ENCODE measurements around the gene SPPL3.
"Not testable (repeated sequence)": the region's sequence is repeated elsewhere in the genome, so short reads cannot be mapped to it uniquely, and the experiment has no call there.

Gene SPPL3

DNA sequence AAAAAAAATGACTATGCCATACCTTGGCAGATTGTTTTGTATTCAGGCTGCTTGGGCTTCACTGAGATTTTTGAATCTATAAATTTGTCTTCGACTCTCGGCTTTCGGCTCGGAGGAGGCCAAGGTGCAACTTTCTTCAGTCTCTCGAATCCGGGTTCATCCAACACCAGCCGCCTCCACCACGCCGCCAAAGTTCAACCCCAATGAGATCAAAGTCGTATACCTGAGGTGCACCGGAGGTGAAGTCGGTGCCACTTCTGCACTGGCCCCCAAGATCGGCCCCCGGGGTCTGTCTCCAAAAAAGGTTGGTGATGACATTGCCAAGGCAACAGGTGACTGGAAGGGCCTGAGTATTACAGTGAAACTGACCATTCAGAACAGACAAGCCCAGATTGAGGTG lies 12.4 kb upstream of the SPPL3 start:
- TF ChIP-seq POLR2AphosphoS5 (IDR thresholded peaks at IDR 0.05; ENCODE audit: low read depth, low read length) (no peak), TAF1 (IDR thresholded peaks at IDR 0.05; ENCODE audit: borderline replicate concordance, low read depth, low read length) (no peak), POLR2A (IDR thresholded peaks at IDR 0.05; ENCODE audit: low read depth, low read length) (no peak)
- DNase-seq (ENCODE audit: insufficient read length) (no peak), FAIRE-seq (no peak)

DNA sequence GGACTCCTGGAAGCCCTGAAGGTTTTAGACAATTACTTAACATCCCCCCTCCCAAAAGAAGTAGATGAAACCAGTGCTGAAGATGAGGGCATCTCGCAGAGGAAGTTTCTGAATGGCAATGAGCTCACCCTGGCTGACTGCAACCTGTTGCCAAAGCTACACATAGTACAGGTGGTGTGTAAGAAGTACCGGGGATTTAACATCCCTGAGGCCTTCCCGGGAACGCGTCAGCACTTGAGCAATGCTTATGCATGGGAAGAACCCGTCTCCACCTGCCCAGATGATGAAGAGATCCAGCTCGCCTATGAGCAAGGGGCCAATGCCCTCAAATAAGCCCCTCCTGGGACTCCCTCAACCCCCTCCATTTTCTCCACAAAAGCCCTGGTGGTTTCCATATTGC lies 10.6 kb upstream of the SPPL3 start:
- FAIRE-seq (no peak), DNase-seq (ENCODE audit: insufficient read length) (no peak)
- TF ChIP-seq TAF1 (IDR thresholded peaks at IDR 0.05; ENCODE audit: borderline replicate concordance, low read depth, low read length) (no peak), POLR2AphosphoS5 (IDR thresholded peaks at IDR 0.05; ENCODE audit: low read depth, low read length) (no peak), POLR2A (IDR thresholded peaks at IDR 0.05; ENCODE audit: low read depth, low read length) (no peak)

DNA sequence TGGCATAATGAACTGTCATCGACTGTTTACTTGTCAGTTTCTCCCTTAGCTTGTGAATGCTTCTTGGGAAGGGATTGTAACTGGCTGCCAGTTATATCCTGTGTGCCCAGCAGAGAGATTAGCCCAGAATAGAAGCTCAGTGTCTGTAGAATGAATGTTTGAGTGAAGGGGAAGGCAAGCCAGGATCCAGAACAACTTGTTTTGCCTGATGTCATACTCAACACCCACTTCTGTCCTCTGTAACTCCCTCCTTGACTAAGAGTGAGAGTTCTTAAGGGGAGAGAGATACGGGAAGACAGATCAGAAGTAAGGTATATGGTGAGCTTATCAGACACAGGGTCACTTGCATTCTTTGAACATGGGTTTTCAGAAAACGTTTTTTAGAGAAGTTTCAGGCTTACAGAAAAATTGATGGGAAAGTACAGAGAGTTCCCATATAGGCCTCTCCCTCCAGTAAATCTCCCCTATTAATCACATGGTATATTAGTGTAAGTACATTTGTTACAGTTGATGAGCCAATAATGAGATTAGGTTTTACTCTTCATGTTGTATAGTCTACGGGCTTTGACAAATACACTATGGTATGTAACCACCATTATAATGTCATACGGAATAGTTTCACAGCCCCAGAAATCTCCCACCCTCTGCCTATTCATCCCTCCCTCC lies 5.6 kb upstream of the SPPL3 start:
- no peak for TF ChIP-seq POLR2A (IDR thresholded peaks at IDR 0.05; ENCODE audit: low read depth, low read length)
- TF ChIP-seq POLR2AphosphoS5 (IDR thresholded peaks at IDR 0.05; ENCODE audit: low read depth, low read length), result no peak
- no peak for TF ChIP-seq TAF1 (IDR thresholded peaks at IDR 0.05; ENCODE audit: borderline replicate concordance, low read depth, low read length)
- no peak for DNase-seq (ENCODE audit: insufficient read length)
- FAIRE-seq, result no peak

DNA sequence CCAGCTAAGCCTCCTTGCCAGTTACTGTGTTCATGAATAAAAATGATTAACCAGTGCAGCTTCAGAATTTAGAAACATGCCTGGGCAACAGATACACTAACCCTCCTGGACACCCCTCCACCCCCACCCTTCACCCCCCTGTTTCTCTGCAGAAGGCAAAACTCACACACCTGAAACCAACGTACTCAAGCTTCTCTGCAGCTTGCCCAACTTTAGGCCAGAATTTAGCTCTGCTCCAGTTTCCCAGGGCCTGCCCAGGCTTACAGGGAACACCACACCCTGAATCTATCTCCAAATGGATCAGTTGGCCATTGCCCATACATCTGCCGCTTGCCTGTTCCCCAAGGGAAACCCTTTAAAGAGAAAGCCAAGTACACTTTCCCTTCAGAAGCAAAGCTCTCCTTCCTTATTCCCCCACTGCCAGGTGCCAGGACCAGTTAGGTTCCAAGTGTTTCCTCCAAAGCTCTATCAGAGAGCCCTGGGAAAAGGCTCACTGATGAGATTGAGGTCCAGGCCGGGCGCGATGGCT lies 1.8 kb upstream of the SPPL3 start:
- no peak for FAIRE-seq
- TF ChIP-seq TAF1 (IDR thresholded peaks at IDR 0.05; ENCODE audit: borderline replicate concordance, low read depth, low read length), result no peak
- no peak for TF ChIP-seq POLR2A (IDR thresholded peaks at IDR 0.05; ENCODE audit: low read depth, low read length)

DNA sequence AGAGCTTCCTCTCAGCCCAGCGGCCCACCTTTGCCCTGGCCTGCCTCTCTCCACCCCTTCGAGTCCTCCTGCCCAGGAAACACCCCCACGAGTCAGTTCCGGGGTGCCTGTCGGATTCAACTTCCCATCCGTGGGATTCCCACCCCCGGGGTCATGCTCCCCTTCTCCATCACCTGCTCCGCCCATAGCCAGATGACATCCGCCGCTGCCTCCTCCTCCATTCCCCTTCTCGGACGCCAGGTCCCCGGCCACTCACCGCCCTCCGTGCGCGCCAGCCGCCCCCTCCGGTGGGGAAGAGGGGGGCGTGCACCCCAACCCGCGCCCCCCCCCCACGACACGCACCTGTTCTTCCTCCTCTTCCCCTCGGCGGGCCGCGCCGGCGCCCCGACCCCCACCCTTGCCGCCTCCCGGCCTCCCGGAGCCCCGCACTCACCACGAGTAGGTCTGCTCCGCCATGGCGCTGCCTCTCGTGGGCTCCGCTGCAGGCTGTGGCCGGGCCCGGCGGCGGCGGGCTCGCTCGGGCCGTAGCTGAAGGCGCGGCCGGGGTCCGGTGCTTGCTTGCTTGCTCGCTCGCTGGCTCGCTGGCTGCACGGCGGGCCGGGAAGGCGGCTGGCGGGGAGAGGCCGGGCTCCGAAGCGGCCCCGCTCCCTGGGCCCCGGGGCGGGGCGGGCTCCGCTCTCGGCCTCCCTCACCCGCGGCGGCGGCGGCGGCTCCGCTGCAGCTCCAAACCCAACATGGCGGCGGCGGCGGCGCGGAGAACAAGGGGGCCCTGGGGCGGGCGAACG lies 554 bp downstream of the SPPL3 start:
- no peak for TF ChIP-seq TAF1 (IDR thresholded peaks at IDR 0.05; ENCODE audit: borderline replicate concordance, low read depth, low read length)
- no peak for TF ChIP-seq POLR2AphosphoS5 (IDR thresholded peaks at IDR 0.05; ENCODE audit: low read depth, low read length)
- TF ChIP-seq POLR2A (IDR thresholded peaks at IDR 0.05; ENCODE audit: low read depth, low read length), result peak; percentile 53; the same call in 1 of the 2 replicates
- DNase-seq (ENCODE audit: insufficient read length) (peak; percentile 56), FAIRE-seq (peak; percentile 85)

More for the DNA sequence above, 1.8 kb upstream of the SPPL3 start:
- no peak for DNase-seq (ENCODE audit: insufficient read length)

DNA sequence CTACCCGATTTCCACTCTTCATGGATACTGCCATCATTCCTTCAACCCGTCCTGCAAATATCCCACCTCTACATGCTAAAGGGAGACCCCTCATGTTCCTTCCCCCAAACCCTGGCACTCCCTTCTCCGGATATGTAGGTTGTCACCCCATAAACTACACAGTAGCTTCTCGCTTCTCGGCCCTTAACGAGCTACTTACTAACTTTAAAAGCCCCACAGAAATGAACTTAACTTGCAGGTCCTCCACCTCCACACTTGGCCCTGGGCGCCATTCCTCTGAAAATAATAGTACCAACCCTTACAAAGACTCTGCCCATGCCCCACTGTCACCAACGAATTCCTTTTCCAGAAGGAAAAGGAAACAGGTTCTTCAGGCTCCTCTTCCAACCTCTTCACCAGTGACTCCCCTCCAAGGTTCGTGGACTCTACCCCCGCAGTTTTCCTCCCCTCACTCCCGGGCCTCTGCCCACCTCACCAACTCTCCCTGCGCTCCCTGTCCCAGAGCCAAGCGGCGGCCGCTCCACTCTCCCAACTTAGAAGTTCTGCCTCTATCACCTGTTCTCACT lies 1.2 kb downstream of the SPPL3 start:
- FAIRE-seq (no peak), DNase-seq (ENCODE audit: insufficient read length) (no peak)
- TF ChIP-seq POLR2AphosphoS5 (IDR thresholded peaks at IDR 0.05; ENCODE audit: low read depth, low read length) (no peak), TAF1 (IDR thresholded peaks at IDR 0.05; ENCODE audit: borderline replicate concordance, low read depth, low read length) (no peak), POLR2A (IDR thresholded peaks at IDR 0.05; ENCODE audit: low read depth, low read length) (no peak)

DNA sequence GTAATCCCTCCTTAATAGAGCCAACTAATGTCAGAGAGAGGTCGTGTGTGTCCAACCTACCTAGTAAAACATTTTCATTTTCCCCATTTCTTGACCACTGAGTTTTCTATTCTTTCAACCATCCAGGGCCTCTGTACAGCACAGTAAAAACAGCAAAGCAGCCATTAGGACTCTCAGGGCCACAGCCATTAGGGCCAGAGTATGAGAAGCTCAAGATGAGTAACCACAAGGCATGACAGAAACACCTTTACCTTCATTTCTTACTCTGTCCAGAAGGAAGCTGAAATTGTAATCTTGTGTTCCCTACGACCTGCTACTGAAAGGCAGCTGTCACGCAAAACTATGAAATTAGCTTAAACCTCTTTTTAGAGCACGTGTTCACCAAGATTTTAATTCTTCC lies 2.3 kb downstream of the SPPL3 start:
- TF ChIP-seq POLR2AphosphoS5 (IDR thresholded peaks at IDR 0.05; ENCODE audit: low read depth, low read length) (no peak), TAF1 (IDR thresholded peaks at IDR 0.05; ENCODE audit: borderline replicate concordance, low read depth, low read length) (no peak), POLR2A (IDR thresholded peaks at IDR 0.05; ENCODE audit: low read depth, low read length) (no peak)
- peak; percentile 24 for FAIRE-seq

DNA sequence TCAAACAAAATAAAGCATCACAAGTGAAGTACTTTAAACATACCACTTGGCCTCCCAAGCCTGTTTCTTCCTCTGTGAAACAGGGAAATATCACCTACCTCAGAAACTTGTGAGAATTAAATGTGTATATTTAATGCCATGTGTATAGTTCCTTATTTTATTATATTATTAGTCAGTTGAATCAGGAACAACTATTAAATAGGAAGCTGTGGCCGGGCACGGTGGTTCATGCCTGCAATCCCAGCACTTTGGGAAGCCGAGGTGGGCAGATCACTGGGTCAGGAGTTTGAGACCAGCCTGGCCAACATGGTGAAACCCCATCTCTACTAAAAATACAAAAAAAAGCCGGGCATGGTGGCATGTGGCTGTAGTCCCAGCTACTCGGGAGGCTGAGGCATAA lies 3.1 kb downstream of the SPPL3 start:
- FAIRE-seq; DNase-seq (ENCODE audit: insufficient read length): not testable (repeated sequence)

More for the DNA sequence above, 2.3 kb downstream of the SPPL3 start:
- DNase-seq (ENCODE audit: insufficient read length), result no peak

DNA sequence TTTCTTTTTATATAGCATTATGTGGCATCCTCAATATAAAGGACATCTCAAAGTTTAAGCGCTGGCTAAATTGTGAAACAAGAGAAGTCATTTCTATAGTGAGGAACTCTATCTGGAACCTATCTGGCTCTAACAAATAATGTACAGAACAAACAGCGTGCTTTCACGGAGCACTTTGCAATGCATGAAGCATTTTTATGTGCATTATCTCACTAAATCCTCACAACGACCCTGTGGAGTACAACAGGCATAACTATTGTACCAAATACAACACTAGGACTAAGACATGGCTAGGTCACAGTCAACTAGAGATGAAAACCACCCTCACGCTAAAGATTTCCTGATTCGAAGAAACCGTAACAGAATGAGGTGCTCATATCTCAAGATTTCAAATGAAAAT lies 8.6 kb downstream of the SPPL3 start:
- DNase-seq (ENCODE audit: insufficient read length), result no peak
- TF ChIP-seq POLR2AphosphoS5 (IDR thresholded peaks at IDR 0.05; ENCODE audit: low read depth, low read length) (no peak), POLR2A (IDR thresholded peaks at IDR 0.05; ENCODE audit: low read depth, low read length) (no peak), TAF1 (IDR thresholded peaks at IDR 0.05; ENCODE audit: borderline replicate concordance, low read depth, low read length) (no peak)
- no peak for FAIRE-seq

DNA sequence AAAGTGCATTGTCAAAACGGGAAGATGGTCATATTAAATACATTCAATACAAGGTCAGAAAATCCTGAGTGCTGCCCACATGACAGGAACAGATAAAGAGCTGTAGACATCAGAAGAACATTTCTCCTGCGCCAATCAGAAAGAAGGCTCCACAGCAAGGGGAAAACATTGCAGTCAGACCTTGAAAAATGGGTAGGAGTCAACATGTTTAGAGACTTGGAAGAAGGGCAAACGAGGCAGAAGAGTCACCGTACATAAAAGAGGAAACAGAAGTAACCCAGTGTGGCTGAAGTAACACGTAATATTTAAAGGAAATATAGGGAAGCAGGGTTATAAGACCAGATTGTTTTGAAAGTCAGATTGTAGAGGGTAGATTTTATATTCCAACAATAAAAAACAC lies 11.9 kb downstream of the SPPL3 start:
- TF ChIP-seq POLR2A (IDR thresholded peaks at IDR 0.05; ENCODE audit: low read depth, low read length) (no peak), TAF1 (IDR thresholded peaks at IDR 0.05; ENCODE audit: borderline replicate concordance, low read depth, low read length) (no peak), POLR2AphosphoS5 (IDR thresholded peaks at IDR 0.05; ENCODE audit: low read depth, low read length) (no peak)
- FAIRE-seq, result peak; percentile 33
- DNase-seq (ENCODE audit: insufficient read length), result no peak

DNA sequence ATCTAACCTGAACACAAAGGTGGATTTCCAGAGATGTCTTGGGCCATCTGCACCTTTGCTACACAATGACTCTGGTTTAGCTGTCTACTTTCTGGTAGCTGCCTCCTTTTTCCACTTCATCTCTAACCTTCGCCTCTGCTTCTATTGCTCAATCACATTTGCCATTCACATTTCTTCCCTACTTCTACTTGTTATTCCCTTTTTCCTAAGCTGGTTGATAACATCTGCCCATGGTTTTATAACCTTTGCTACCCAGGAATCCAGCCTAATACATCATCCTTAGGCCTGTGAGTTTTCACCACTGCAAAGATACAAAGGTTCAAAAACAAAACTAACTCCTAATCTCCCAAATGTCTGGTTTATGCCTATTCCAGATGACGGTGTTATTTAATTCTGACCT lies 13.2 kb downstream of the SPPL3 start:
- FAIRE-seq (no peak), DNase-seq (ENCODE audit: insufficient read length) (no peak)
- TF ChIP-seq TAF1 (IDR thresholded peaks at IDR 0.05; ENCODE audit: borderline replicate concordance, low read depth, low read length) (no peak), POLR2AphosphoS5 (IDR thresholded peaks at IDR 0.05; ENCODE audit: low read depth, low read length) (no peak), POLR2A (IDR thresholded peaks at IDR 0.05; ENCODE audit: low read depth, low read length) (no peak)

All from GM12892 (cell line).